NB4 (cell line): ENCODE results near the gene INF2.

Experiments
- CTCF ChIP-seq: IDR thresholded peaks from one replicate; pipeline ENCODE4 v1.5.1; 2012; ENCODE audit warnings: low read depth, low read length
- MAX ChIP-seq: IDR thresholded peaks from 2 replicates; pipeline ENCODE4 v1.6.1; 2011; ENCODE audit warnings: low read depth, low read length
- MYC ChIP-seq: IDR thresholded peaks from 2 replicates; pipeline ENCODE4 v1.6.1; 2011; ENCODE audit warnings: low read depth, low read length
- POLR2A ChIP-seq: IDR thresholded peaks from 2 replicates; pipeline ENCODE4 v1.6.1; 2011; ENCODE audit warnings: mild to moderate bottlenecking; ENCODE audit not compliant: insufficient read length; ENCODE audit errors: extremely low read depth

- TF ChIP-seq POLR2A (no peak), CTCF (no peak), MAX (no peak), MYC (no peak)
These were observed 28.2 kb downstream of the INF2 start for GRCh38 chr14:104717646-104718045.
